Measurements from ENCODE around the gene RPRD2.
"Not testable (repeated sequence)": the region's sequence is repeated elsewhere in the genome, so short reads cannot be mapped to it uniquely, and the experiment has no call there.

The RPRD2 gene

GRCh38 chr1:150389650-150390049 lies 25.7 kb downstream of the RPRD2 start:
- no peak for DNase-seq (ENCODE audit: low read depth)

- DNase-seq (ENCODE audit: low read depth): no peak
These were observed 28.7 kb downstream of the RPRD2 start for GRCh38 chr1:150392627-150393026.

GRCh38 chr1:150395115-150395514 lies 31.2 kb downstream of the RPRD2 start:
- DNase-seq (ENCODE audit: low read depth): not testable (repeated sequence)

- no peak for DNase-seq (ENCODE audit: low read depth)
These were observed 33.6 kb downstream of the RPRD2 start for GRCh38 chr1:150397392-150398032.

GRCh38 chr1:150404465-150404864 lies 40.5 kb downstream of the RPRD2 start:
- DNase-seq (ENCODE audit: low read depth): no peak

- DNase-seq (ENCODE audit: low read depth): no peak
These were observed 41.7 kb downstream of the RPRD2 start for GRCh38 chr1:150405660-150406059.

GRCh38 chr1:150406483-150406882 lies 42.5 kb downstream of the RPRD2 start:
- no peak for DNase-seq (ENCODE audit: low read depth)

- DNase-seq (ENCODE audit: low read depth): no peak
These were observed 43.4 kb downstream of the RPRD2 start for GRCh38 chr1:150407330-150407729.

- DNase-seq (ENCODE audit: low read depth): no peak
These were observed 44.9 kb downstream of the RPRD2 start for GRCh38 chr1:150408800-150409199.

- DNase-seq (ENCODE audit: low read depth): no peak
These were observed 45.8 kb downstream of the RPRD2 start for GRCh38 chr1:150409504-150410362.

GRCh38 chr1:150410582-150411101 lies 46.7 kb downstream of the RPRD2 start:
- DNase-seq (ENCODE audit: low read depth): no peak

GRCh38 chr1:150414592-150414991 lies 50.6 kb downstream of the RPRD2 start:
- DNase-seq (ENCODE audit: low read depth): no peak

GRCh38 chr1:150415800-150416199 lies 51.9 kb downstream of the RPRD2 start:
- no peak for DNase-seq (ENCODE audit: low read depth)

GRCh38 chr1:150420560-150421265 lies 56.8 kb downstream of the RPRD2 start:
- DNase-seq (ENCODE audit: low read depth): no peak

GRCh38 chr1:150422541-150422940 lies 58.6 kb downstream of the RPRD2 start:
- DNase-seq (ENCODE audit: low read depth): no peak

- DNase-seq (ENCODE audit: low read depth): no peak
These were observed 65.9 kb downstream of the RPRD2 start for GRCh38 chr1:150429805-150430204.

GRCh38 chr1:150441121-150441520 lies 77.2 kb downstream of the RPRD2 start:
- DNase-seq (ENCODE audit: low read depth): no peak

- no peak for DNase-seq (ENCODE audit: low read depth)
These were observed 80.3 kb downstream of the RPRD2 start for GRCh38 chr1:150444232-150444631.

GRCh38 chr1:150456146-150456647 lies 92.2 kb downstream of the RPRD2 start:
- DNase-seq (ENCODE audit: low read depth): no peak

GRCh38 chr1:150464422-150464826 lies 100.5 kb downstream of the RPRD2 start:
- peak; percentile 38 for DNase-seq (ENCODE audit: low read depth)

GRCh38 chr1:150466964-150467363 lies 103.0 kb downstream of the RPRD2 start:
- no peak for DNase-seq (ENCODE audit: low read depth)

- no peak for DNase-seq (ENCODE audit: low read depth)
These were observed 105.3 kb downstream of the RPRD2 start for GRCh38 chr1:150469291-150469690.
